Stimulated activated CD8-positive, alpha-beta memory T cell treated with anti-CD3 and anti-CD28 coated beads, Interleukin-4, amount 100 ng/mL, for 1 hour (primary cell): ENCODE results near the gene PDE11A.

Experiments
- DNase-seq, 2 donors: peaks; one replicate each; pipeline ENCODE4 v3.0.0-alpha.2; 2020; ENCODE audit warnings: low read depth in 2 of 2, low spot score in 1 of 2

Gene PDE11A

DNA sequence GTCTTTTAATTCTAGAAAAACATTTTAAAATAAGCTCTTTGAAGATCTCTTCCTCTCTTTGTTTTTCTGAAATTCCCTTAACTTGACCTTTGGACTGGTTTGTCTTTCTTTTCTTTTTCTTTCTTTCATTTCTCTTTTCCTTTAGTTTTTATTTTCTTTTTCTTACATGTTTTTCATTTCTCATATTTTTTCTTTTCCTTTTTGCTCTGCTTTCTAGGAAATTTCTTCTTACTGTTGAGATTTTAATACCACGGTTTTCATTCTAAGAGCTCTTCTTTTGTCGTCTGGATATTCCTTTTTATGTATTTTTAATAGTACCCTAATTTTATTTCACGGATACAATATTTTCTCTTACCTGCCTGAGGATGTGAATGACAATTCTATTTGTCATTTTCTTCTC, 342.2 kb downstream of the PDE11A start:
- no peak for DNase-seq

DNA sequence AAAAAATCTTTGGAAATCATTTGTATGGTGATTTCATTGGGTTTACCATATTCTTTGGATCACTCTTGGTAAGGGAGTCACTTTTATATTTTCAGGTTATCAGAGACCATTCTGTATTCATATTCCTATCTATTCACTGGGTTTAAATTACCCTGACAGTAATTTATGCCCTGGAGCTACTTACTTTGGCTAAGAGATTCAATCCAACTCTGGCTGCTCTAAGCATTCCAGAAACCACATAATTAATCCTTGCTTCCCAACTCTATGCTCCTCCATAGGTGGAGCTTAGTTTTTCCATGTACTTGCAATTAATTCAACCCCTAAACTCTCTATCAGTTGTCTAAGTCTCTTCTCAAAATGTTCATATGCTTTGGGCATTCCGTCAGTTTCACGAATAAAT, 343.7 kb downstream of the PDE11A start:
- no peak for DNase-seq

GRCh38 chr2:177728399-177728765, 344.2 kb downstream of the PDE11A start:
- no peak for DNase-seq

DNA sequence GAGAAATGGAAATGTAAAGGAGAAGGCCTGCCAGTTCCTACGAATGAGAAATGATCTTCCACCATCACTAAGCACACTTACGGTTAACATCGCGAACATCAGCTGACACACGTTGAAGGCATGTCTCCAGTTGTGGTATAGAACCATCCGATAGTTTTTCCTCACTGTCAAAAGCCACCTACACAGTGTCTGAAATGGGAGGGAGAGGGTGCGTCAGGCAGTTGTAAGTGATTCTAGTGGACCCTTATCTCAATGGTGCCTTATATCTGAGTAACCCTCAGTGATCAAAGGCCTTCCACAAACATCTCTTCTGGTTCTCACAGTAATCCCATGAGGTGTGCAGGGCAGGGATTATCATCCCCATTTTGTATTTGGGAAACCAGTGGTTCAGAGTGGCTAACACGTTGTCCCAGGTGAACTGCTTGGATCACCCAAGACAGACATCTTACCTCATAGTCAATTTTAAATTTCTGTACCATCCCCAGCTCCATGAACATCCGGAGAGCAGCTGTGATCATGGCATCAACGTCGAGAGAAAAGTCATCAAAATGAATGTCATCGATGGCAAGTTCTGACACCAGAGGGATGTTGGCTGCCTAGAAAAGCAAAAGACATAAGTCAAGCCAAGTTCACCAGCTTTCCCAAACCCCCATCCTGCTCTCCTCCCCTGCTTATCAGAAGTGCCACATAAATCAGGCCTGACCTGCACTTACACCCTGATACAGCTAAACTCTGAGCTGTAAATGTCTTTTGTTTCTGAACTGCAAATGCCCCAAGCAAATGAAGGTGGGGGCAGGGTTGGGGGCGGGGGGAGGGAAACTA, 344.8 kb downstream of the PDE11A start:
- DNase-seq = no peak

- no peak for DNase-seq
Observed at GRCh38 chr2:177726931-177727348, 345.6 kb downstream of the PDE11A start.

- DNase-seq = peak in 1 of 2 donors; percentile 10
Observed at GRCh38 chr2:177724398-177725287, 347.9 kb downstream of the PDE11A start.

- no peak for DNase-seq
Observed at GRCh38 chr2:177723235-177723634, 349.3 kb downstream of the PDE11A start.

GRCh38 chr2:177721818-177722567, 350.6 kb downstream of the PDE11A start:
- DNase-seq = no peak

DNA sequence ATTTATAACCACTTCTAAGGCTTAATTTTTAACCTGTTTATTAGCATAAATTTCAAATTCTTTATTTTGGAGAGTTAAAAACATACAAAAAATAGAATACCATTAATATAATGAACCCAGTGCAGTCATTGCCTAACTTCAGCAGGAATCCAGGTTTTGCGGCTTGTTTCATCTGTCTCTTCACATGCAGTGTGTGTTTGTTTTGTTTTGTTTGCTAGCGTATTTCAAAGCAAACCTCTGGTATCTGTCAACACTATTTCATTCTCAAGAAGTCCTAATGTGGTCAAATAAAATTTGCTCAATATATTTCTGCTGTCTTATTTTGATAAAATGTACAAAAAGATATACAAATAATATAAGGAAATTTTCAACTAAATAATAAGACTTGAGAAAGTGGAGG, 351.5 kb downstream of the PDE11A start:
- no peak for DNase-seq

GRCh38 chr2:177717831-177718618, 354.6 kb downstream of the PDE11A start:
- no peak for DNase-seq

DNA sequence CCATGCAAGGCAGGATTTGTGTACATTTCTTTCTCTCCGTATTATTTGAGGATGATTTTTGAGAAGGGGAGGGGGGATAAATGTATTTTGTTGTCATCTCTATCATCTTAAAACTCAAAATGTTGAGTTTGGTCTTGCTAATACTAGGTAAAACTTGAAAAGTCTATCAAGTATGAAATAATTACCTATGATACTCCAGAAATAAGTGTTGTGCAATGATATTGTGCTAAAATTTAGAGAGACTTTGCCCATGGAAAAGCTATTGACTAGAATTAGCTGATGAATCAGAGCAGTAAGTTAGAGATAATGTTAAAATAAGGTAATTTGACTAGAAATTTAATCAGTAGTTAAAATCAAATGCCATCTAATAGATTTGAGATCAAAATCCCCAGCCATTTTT, 356.1 kb downstream of the PDE11A start:
- DNase-seq = no peak

DNA sequence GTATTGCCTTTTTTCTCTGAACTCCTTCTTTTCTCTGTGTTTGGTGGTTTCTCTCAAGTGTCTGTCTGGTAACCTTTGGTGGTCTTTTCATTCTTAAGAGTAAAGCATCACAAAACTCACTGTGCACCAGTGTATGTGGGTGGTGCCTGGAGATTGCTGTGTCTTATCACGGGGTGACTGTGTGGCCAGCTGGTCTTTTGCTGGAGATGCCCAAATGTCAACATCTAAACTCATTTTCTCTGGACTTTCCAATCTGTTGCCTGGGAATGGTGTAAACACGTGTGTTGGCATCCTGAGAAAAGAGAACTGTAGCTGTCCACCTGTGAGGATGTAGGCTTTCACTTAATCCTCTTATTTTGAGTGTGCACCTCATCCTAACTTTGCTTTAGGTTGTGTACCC, 356.8 kb downstream of the PDE11A start:
- DNase-seq = no peak

- no peak for DNase-seq
Observed at GRCh38 chr2:177714704-177715103, 357.9 kb downstream of the PDE11A start.

- no peak for DNase-seq
Observed at GRCh38 chr2:177712462-177712861, 360.1 kb downstream of the PDE11A start.

DNA sequence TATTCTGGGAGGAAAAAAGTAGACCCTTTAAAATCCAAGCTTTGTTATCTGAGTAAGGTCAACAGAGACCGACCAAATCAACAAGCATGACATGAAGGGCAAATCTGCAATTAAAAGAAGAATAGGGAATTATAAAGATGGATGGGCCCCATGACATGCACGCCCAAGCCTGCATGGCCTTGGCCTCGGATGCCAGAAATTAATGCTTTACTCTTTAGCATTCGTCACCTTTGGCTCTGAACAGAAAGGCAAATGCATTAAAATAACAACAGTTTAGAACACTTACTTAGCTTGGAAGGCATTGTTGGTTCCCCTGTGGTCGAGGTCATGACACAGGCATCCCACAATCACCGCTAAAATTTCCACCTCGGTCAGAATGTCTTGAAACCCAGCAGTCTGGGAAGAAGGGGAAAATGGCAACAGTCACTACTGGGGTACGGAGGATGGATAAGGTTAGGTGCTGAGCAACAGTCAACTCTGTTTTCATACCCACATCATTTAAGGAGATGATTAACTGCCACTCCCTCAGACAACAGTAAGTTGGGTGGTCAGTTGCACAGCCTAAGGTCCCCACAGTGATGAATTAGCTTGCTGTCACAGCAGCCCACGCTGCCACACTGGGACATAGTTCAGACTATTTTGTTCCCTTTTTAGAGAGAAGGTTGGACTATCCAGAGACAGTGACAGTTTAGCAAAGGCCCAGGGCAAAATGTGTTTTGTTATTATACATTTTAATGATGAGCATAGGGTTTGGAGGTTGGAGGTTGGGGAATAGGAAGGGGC, 360.9 kb downstream of the PDE11A start:
- DNase-seq = no peak

- DNase-seq = no peak
Observed at GRCh38 chr2:177710889-177711288, 361.7 kb downstream of the PDE11A start.

DNA sequence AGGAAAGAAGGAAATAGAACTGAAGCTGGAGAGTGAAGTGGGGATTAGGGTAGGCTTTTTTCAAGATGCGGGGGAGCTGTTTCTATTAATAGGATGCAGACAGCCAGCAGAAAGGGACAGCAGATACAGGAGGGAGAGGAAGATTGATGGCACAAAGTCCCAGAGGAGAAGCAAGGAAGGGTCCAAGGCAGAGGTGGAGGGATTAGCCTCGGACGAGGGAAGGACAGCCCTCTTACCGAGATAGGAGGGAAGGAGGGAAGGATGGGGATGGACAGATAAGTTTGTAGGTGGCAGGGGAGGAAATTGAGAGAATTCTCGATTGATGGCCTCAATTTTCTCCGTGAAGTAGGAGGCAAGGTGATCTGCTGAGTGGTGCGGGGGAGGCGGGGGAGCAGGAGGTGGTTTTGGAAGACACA, 362.6 kb downstream of the PDE11A start:
- DNase-seq = no peak

DNA sequence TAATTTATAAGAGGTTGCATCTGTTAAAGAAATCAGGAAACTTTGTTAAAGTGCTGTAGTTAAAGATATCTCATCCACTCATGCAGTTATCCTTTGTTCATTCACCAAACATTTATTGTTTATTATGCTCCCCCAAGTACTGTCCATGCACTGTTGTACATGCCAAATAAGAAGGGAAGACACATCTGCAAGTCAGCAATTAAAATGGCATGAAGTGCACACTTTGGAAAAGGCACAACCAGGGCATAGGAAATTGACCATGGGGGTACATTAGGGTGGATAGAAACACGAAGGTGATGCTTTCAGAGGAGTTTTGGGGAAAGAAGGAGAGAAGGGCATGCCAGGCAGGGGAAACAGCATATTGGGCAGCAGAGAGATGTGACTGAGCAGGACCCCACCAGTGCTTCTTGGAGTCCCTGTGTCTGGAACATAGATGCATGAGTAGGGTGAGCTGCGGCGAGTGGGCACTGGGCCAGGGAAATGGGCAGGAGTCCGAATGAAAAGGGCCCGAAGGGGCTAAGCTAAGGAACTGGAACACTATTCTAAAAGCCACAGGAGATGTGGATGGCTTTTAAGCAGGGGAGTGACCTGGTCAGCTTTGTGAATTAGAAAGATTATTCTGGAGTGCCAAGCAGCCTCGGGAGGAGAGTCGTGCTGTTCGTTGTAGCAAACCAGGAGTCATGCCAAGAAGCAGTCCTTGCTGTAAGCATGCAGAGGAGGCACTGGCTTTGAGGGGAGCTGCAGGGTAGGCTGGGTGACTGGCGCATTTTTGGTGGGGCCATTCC, 363.7 kb downstream of the PDE11A start:
- DNase-seq = no peak

- no peak for DNase-seq
Observed at GRCh38 chr2:177708106-177708505, 364.5 kb downstream of the PDE11A start.
